ENCODE measurements around the gene DPY19L1.
"Not testable (repeated sequence)": the region's sequence is repeated elsewhere in the genome, so short reads cannot be mapped to it uniquely, and the experiment has no call there.

Gene DPY19L1

DNA sequence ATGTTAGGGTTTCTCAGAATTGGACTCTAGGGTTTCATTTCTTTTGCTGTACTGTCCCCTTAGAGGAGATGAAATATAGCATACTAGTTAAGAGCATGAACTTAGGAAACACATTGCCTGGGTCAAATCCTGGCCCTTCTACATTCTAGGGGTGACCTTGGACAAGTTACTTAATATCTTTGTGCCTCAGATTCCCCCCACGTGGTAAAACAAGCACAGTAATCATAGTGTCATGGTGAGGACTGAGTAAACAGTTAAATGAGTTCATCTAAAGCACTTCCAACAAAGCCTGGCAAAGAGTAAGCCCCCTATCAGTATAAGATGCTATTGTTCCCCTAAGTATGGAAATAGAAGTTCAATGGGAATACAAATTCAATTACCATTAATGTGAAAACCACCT, 5.1 kb downstream of the DPY19L1 start:
- no peak for DNase-seq

DNA sequence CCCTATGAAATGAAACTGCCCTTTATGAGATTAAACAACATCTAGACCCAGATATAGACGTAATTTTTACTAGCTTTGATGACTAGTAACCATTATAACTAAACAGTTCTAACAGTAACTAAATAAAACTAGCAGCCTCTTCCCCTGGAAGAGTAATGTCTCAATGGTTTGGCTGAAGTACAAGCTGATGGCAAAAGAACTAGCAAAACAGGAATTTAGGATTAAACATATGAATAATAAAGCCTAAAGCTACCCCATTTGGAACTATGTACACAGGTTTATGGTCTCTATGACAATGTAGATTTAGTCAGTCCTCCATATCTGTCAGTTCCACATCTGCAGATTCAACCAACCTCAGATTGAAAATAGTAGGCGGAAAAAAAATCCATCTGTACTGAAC, 6.4 kb downstream of the DPY19L1 start:
- no peak for DNase-seq

DNA sequence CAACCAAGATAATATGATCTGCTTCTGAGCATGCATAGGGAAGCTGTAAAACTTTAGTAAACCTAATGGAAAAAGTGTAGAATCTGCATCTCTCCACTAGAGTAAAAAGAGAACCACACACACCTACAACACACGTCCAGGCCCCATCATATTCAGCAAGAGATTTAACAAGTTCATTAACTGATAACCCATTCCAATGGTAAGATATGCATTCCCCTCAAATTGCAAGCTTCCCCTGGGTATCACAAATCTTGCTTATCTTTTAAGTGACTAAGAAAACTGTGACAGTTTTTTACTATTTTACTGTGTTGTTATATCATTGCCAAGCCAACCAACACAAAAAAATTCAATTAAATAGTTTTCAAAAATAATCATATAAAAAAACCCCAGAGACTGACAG, 8.0 kb downstream of the DPY19L1 start:
- no peak for DNase-seq

DNA sequence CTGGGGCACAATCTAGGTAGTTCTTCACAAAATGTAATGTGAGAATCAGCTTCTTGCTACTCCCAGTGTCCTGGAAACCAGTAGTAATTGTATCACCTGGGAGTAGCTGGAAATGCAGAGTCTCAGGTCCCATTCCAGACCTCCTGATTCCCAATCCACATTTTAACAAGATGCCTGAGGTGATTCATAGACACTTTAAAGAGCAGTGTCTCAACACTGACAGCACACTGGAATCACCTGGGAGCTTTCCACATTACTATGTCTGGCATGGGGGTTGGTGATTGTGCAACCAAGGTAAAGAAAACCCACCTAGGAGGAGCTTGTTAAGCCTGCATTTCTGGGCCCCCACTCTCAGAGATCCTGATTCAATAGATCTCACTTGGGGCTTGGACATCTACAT, 11.1 kb downstream of the DPY19L1 start:
- DNase-seq, result no peak

DNA sequence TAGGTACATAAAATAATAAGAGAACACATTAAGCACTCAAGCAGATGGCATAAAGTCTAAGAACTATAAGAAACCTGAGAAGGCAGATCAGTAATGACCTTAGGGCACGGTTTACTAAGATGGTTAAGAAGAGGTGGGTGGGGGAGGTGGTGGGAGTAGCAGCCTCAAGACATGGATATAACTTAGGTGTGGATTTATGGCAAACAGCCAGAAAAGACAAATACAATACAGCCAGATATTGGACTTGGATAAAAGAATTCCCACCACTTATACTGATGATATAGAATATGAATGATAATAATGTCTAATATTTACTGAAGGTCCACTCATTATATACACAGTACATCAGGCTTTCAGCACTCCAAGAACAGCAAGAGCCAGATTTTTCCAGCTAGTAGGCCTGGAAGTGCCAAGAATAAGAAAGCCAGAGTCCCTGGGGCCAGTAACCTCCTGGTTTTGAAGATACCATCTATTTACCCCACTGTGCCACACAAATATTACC, 11.9 kb downstream of the DPY19L1 start:
- DNase-seq, result no peak

DNA sequence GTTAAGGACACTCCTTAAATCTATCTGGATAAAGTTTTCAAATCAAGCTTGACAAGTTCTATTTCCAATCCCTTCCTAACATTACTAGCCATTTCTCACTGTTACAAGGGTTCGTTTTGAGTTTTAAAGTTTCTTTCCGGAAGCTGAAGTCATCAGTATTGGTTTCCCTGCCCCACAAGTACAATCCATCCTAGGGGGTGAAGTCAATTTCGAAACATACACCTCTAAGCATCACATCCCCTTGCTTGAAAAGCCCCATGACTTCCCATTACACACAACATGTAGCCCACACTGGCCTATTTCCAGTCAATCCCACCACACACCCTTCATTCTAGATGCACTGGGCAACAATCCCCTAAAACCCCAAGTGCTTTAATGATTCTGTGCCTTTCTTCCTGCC, 13.0 kb downstream of the DPY19L1 start:
- no peak for DNase-seq

DNA sequence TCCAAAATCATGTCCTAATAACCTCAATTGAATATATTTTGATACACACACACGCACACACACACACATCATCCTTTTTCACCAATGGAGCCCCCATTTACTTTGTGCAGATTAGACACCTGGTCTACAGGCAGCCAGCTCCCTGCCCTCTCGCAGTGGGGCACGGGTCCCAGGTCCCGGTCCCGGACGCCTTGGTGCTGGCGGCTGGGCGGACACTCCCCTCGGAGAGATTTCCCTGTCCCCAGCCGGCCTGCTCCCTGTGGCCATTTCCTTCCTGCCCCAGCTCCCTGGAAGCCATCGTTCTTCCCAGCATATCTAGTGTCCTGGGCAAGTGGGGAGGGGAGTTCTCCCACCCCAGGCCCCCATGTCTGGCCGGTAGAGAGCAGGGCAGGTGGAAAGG, 14.6 kb downstream of the DPY19L1 start:
- no peak for DNase-seq

DNA sequence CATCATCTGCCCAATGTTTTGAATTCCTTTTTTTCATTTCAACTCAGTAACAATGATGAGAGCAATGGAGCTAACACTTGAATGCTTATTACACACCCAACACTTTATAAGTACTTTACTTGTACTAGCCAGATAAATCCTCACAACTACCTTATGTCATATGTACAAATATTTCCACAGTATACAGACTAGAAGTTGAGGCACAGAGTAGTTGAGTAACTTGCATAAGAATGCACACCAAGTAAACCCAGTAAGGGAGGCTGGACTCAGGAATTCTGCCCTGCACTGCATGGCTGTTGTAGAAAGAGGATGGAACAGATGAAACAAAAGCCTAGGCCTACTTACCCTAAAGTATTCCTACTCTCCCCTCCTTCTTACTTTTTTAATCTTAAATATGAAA, 15.8 kb downstream of the DPY19L1 start:
- DNase-seq, result no peak

DNA sequence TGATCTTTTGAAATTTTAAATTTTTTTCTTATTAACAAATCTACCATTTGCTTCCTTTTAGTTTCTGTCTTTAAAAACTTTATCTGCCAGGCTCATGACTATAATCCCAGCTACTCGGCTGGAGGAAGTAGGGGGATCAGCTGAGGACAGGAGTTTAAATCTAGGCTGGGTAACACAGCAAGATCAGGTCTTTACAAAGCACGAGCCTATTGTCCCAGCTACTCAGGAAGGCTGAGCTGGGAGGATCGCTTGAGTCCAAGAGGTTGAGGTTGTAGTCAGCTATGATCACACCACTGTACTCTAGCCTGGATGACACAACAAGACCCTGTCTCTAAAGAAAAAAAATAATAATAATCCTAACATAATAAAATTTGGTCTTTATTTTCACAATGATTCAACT, 17.5 kb downstream of the DPY19L1 start:
- no peak for DNase-seq

DNA sequence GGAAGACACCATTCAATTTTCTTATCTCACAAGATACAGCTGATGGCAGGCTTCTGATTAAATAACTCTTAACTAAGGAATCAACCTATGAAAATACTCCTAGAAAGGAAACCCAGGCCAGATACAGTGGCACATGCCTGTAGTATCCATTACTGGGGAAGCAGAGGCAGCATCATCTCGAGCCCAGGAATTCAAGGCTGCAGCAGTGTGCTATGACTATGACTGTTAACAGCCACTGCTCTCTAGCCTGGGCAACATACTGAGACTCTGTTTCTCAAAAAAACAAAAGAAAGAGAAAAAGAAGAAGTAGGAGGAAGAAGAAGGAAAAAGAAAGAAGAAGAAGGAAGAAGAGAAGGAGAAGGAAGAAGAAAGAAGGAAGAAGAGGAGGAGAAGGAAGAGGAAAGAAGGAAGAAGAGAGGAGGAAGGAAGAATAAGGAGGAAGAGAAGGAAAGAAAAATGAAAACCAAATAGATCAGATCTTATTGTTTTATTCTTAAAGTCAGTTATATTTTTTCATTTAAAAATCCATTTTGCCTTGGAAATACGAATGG, 18.0 kb downstream of the DPY19L1 start:
- no peak for DNase-seq

DNA sequence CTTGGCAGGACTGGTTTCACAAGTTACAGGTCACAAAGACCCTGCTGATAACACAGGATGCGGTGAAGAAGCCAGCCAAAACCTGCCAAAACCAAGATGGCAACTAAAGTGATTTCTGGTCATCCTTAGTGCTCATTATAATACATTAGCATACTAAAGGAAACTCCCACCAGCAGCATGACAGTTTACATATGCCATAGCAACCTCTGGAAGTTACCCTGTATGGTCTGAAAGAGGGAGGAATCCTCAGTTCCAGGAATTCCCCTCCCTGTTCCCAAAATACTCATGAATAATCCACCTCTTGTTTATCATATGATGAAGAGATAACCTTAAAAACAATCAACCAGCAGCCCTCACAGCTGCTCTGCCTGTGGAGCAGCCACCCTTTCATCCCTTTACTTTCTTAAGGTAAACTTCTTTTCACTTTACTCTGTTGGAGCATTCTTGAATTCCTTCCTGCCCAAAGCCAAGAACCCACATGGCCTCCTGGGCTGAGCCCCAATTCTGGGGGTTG, 21.9 kb downstream of the DPY19L1 start:
- no peak for DNase-seq

DNA sequence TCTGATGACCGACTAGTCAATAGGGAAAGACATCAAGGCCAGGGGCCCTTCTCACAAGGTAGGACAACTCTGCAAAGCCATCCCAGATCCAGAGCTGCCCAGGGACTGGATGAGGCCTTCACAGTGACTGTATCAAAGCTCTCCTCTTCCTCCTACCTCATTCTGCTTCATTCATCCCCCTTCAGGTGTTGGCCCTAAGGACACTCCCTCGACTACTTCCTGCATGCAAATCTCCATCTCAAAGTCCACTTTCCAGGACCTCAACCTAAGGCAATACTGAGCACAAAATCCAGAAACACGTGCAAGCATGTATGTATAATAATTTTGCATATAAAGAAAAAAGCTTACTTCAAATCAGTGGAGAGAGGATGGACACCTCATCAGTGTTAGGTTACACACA, 25.1 kb downstream of the DPY19L1 start:
- DNase-seq, result no peak

DNA sequence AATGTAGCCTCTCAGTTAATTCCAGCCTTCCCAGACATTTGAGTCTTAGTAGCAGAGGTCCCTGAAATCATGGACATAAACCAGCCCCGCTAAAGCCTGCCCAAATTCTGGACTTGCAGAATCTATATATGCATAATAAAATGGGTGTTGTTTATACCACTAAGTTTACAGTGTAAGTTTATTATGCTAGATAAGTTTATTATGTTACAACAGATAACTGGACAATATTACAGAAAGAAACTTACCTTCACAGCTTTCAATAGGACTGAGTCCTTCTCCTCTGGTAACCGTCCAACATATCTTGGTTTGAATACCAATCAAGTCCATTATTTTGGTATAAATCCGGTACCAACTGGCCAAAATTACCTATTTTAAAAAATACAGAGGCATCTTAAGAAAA, 26.2 kb downstream of the DPY19L1 start:
- no peak for DNase-seq

DNA sequence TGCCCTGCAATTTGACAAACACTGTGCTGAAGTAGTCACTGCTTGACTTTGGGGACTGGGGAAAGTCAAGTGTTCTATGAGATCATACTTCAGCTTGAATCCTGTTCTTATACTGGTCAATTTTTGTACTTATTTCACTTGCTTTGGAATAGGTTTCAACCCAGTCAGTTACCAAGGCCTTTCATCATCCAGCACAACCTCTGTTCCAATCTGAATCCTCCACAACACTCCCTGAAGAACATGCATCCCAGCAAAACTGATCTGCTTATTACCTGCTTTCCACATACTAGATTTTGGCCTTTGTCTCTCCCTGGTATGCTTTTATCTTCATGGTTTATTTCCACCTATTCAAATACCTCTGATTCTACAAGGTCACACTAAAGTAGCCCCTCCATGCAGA, 29.5 kb downstream of the DPY19L1 start:
- DNase-seq, result no peak

DNA sequence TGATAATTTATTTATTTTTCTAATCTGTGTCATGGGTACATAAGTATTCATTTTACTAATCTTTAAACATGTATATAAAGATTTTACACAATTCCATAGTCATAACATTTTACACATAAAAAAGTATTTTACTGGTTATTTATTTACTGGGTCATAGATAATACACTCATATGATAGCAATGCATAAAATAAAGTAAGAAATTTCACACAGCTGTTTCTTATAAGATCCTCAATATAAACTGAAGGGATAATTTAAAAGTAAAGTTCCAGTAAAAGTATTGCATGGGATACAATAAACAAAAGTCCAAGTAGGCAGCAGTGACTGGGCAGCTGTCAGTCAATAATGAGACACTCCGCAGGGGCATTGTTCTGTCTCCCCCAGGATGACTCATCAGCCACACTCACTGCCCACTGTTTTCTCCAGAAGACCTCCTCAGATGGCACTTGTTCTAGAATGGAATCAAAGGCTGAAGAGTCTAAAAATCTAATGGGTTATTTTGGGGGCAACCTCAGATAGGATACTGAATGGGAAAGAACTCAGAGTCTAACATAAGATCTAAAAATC, 32.7 kb downstream of the DPY19L1 start:
- peak; percentile 54 for DNase-seq

DNA sequence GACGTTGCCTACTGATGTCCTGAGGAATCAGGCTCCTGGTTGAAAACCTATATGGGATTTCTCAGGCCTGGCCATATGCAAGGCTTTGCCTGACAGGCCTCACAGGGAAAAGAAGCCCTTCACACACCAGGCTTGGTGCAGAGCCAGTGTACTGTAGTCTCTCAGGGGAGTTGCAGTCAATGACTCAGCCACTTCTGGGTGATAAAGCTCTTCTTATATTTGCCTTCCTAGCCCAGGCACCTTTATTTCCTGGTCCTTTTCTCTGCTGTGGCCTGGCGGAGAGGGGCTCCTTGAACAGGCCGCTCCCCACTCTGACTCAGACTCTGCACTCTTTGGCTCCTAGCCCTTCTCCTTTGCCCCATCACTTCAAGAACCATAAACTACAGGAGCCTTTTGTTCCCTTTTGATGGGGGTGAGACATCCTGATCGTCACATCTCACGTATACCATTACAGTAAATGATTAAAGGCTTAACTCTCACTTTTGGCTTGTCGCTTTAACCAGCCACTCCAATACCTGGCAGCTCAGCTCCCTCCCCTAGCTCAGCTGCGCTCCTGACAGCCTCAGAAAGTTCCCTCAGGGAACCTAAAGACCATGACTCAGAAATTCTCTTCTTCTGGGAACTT, 33.5 kb downstream of the DPY19L1 start:
- peak; percentile 91 for DNase-seq

DNA sequence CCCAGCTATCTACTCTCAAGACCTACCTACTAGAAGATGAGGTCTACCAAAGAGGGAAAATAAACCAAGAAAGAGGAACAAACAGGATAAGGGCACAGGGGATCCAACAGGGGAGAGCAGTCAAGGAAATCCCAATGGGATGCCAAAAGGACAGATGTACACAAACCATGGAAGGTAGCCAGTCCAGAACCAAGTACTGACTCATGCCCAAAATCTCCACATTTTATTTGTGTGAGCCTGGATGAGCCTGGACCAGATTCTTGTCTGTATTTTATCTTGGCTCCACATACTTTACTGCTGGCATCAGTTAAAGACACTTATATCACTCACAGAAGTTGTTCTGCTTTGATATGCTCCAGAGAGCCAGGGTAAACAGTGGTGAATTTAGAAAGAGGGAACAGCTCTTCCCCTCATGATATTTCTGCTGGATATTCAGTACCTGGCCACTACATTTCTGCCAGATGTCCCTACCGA, 34.1 kb downstream of the DPY19L1 start:
- peak; percentile 85 for DNase-seq

DNA sequence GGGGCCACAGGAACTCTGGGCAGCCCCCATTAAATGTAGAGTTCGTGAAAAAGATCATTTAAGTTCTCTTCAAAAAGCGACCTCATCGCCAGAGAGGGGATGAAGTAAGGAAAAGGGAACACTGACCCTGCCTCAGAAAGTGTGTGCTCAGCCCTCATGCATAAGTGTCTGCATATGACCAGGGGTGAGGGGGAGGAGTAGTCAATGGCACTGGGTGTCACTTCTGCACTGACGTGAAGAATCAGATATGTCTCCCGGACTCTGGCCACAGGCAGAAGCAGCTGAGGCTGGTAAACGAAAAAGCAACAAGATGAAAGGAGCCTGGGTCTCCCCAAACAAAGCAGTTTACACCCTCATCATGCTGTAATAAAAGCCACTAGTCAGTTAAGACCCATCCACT, 39.0 kb downstream of the DPY19L1 start:
- not testable (repeated sequence) for DNase-seq

DNA sequence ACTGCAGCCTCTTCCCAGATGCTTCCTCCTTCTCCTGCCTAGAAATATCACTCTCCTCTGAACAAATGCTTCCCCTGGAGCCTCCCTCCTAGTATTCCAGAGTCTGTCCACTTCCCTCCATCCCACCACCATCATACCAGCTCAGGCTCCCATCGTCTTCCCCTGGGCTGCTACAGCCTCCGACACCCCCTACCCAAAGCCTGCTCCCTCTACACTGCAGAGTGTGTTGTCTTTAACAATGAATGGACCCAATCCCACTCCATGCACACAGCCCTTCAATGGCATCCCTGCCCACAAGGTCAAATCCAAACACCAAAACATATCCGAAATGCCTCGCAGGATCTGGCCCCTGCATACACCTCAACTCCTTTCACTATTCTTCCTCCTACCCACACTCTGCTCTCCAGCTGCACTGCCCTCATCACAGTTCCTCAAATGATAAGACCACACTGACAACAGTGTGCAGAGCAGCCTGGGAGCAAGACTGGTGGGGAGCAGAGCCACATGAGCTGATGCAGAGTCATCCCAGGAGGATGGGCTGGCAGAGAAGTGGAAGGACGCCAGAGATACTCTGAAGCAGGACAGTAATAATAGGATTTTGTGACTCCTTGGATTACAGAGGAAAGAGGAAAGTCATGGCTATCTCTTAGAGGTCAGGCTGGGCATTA, 40.7 kb downstream of the DPY19L1 start:
- not testable (repeated sequence) for DNase-seq

DNA sequence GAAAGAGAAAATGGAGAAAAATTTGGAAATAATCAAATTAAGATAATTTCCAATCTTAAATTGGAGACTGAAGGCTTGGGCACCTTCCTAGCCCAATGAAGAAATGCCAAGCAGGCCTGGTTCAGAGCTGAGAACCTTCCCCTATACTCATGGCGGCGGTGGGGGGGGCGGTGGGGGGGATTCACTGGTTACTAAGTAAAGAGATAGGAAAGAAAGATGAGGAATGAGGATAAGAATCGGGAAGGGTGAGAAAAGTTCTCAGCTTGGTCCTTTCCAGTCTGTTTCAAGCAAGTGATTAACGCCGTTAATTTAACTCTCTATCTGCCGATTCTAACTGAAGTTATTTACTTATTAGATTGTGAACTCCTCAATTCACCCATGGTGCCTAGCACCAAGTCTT, 41.5 kb downstream of the DPY19L1 start:
- no peak for DNase-seq

DNA sequence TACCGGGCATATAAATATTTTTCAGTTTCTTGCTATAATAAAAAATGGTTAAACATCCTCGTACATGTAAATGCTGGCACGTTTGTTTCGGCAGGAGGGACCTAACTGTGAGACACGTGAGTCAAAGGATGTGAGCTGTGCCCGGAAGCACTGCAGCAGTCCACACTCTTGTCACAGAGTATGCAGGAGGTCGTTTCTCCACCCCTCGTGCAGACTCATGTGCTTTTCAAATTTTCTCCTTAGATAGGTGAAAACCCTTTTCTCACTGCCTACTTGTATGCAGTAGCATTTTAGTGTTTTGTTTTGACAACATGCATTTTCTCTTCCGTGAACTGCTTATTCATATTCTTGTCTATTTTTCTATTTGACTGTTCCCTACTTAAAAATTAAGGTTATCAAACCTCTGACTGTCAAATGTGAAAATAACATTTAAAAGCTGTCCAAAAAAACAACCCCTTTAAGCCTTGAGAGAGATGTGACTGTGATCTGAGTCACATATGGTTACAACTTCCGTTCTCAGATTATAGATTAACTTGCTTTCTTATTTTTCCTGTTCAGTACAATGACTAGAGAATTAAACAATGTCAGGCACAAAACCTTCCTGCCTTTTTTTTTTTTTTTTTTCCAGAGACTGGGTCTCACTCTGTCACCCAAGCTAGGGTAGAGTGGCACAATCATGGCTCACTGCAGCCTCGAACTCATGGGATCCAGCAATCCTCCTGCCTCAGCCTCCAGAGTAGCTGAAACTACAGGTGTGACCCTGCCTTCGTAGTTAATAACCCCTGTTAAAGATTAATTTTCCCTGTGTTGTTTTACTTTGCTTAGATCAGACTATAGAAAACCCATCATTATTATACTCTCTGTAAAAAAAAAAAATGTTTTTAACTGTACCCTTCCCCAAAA, 45.1 kb downstream of the DPY19L1 start:
- DNase-seq, result peak; percentile 61

DNA sequence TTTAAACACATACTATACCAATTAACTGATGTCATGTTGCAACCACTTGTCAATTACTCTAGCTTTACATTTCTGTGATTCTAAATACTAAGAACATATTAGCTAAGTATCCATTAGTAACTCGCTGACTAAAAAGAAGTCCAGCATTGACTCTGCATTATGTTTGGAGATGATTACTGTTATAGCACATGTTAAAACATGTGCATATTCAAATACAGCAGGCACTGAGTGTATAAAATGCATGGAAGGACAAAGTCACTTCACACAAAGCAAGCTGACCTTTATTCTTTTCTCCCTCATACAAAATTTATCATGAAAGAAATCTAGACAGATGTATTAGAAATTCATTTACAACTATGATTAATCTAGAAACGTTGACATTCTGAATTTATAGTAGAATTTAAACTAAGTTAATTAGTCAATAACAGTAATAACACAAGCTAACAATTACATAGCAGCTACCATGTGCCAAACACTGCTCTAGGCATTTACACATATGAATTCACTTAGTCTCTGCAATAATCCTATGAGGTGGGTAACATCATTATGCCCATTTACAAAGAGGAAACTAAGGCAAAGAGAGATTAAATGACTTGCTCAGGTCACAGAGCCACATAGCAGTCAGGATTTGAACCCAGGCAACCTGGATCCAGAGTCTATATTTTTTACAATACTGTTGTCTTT, 48.7 kb downstream of the DPY19L1 start:
- not testable (repeated sequence) for DNase-seq
